ENCODE measurements around the gene CCDC18. TPM values are rescaled to one million over a fixed set of nuclear protein-coding genes. Genes with fewer than 3 reads are reported as not detected.

CCDC18 gene
- total RNA-seq, 2 donors from 2014 or later = 13.8 to 23.8 TPM

- H3K27me3 ChIP-seq (ENCODE audit: control insufficient read depth, insufficient read depth, low read length, poor library complexity, severe bottlenecking) = no peaks in the 10 kb centered on the region
- no peaks in the 10 kb centered on the region for H3K36me3 ChIP-seq (ENCODE audit: control insufficient read depth, insufficient read depth, low read length)
- no peak overlapping the region for H3K27ac Mint-ChIP-seq
- 85% methylated on average over 7 of the region's 8 CpGs; no CpG with 5 or more reads in 1 of the 2 experiments for WGBS, 2 experiments (ENCODE audit: insufficient coverage in 1 of 2, insufficient read length in 1 of 2)
- TF ChIP-seq, protein P1, sequence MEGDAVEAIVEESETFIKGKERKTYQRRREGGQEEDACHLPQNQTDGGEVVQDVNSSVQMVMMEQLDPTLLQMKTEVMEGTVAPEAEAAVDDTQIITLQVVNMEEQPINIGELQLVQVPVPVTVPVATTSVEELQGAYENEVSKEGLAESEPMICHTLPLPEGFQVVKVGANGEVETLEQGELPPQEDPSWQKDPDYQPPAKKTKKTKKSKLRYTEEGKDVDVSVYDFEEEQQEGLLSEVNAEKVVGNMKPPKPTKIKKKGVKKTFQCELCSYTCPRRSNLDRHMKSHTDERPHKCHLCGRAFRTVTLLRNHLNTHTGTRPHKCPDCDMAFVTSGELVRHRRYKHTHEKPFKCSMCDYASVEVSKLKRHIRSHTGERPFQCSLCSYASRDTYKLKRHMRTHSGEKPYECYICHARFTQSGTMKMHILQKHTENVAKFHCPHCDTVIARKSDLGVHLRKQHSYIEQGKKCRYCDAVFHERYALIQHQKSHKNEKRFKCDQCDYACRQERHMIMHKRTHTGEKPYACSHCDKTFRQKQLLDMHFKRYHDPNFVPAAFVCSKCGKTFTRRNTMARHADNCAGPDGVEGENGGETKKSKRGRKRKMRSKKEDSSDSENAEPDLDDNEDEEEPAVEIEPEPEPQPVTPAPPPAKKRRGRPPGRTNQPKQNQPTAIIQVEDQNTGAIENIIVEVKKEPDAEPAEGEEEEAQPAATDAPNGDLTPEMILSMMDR (conservative IDR thresholded peaks at IDR 0.05) = no peak
- peaks cover 8% of the 10 kb centered on the region for H3K36me3 Mint-ChIP-seq (ENCODE audit: low read depth)
- H3K4me1 ChIP-seq (ENCODE audit: control insufficient read depth, insufficient read depth, low read length) = no peaks in the 10 kb centered on the region
- no peaks in the 10 kb centered on the region for H3K27me3 Mint-ChIP-seq (ENCODE audit: insufficient read depth)
- no peak overlapping the region for H3K9ac ChIP-seq (ENCODE audit: extremely low read depth, low read length, poor library complexity, severe bottlenecking)
- no peak overlapping the region for H3K27ac ChIP-seq (ENCODE audit: low read depth, low read length)
- H3K9me3 ChIP-seq (ENCODE audit: control insufficient read depth, low read length) = peaks cover 13% of the 10 kb centered on the region
- no peak for DNase-seq
- H3K9me3 Mint-ChIP-seq = peaks cover 11% of the 10 kb centered on the region
- peaks cover 10% of the 10 kb centered on the region for H3K4me1 Mint-ChIP-seq
- no peak overlapping the region for H3K4me3 ChIP-seq (ENCODE audit: low read length)
- no peak overlapping the region for H3K4me3 Mint-ChIP-seq
Measured at GRCh38 chr1:93324486-93325464, 144.3 kb downstream of the CCDC18 start.

Other genes with a start within 250 kb of the CCDC18 start
- 1 to 10 TPM; 4.0 to 6.6 TPM for gene DIPK1A, start 219.3 kb upstream of the CCDC18 start, total RNA-seq
- 100 to 1,000 TPM in 1 of 2 donors, 10 to 100 TPM in 1; 85.0 to 103 TPM for gene MTF2, start 101.4 kb upstream of the CCDC18 start, total RNA-seq
- gene TMED5, start 311 bp upstream of the CCDC18 start, total RNA-seq = 10 to 100 TPM; 28.0 to 30.2 TPM
- gene DR1, start 165.2 kb downstream of the CCDC18 start, total RNA-seq = 10 to 100 TPM; 44.3 to 56.4 TPM